Ecto neural progenitor cell (in vitro differentiated cells): ENCODE measurements around the gene DNASE2B.

Experiments
- DNase-seq: peaks from one replicate; pipeline ENCODE4 v3.0.0-alpha.2; 2018; ENCODE audit warnings: low spot score

DNASE2B gene

GRCh38 chr1:84452436-84452835 lies 54.2 kb downstream of the DNASE2B start:
- DNase-seq, result no peak

- no peak for DNase-seq
Observed at GRCh38 chr1:84462118-84462517, 63.8 kb downstream of the DNASE2B start.
